Measurements from ENCODE around the gene IPO11. TPM values are rescaled to one million over a fixed set of nuclear protein-coding genes. Genes with fewer than 3 reads are reported as not detected.

The IPO11 gene
- total RNA-seq, 4 donors from 2014 or later: 20.4 to 44.6 (median 34.1) TPM

- no peaks in the 10 kb centered on the region for H3K27me3 ChIP-seq
- H3K9me3 ChIP-seq: no peaks in the 10 kb centered on the region
- peaks cover 0 to 50% (median 3%) of the 10 kb centered on the region in 3 donors for H3K36me3 ChIP-seq
- H3K4me3 ChIP-seq: no peak overlapping the region
- no peak overlapping the region for H3K27ac ChIP-seq
- 74 to 89% methylated on average over 1 of the region's 1 CpG for WGBS, 2 donors
- TF ChIP-seq POLR2A (IDR thresholded peaks at IDR 0.05) (no peak), EP300 (IDR thresholded peaks at IDR 0.05) (no peak)
- TF ChIP-seq, protein P1, sequence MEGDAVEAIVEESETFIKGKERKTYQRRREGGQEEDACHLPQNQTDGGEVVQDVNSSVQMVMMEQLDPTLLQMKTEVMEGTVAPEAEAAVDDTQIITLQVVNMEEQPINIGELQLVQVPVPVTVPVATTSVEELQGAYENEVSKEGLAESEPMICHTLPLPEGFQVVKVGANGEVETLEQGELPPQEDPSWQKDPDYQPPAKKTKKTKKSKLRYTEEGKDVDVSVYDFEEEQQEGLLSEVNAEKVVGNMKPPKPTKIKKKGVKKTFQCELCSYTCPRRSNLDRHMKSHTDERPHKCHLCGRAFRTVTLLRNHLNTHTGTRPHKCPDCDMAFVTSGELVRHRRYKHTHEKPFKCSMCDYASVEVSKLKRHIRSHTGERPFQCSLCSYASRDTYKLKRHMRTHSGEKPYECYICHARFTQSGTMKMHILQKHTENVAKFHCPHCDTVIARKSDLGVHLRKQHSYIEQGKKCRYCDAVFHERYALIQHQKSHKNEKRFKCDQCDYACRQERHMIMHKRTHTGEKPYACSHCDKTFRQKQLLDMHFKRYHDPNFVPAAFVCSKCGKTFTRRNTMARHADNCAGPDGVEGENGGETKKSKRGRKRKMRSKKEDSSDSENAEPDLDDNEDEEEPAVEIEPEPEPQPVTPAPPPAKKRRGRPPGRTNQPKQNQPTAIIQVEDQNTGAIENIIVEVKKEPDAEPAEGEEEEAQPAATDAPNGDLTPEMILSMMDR (IDR thresholded peaks at IDR 0.05): no peak
- H3K4me1 ChIP-seq: no peaks in the 10 kb centered on the region
- DNase-seq (ENCODE audit: low spot score in 2 of 2): no peak
Measured at GRCh38 chr5:62593331-62593730, 180.8 kb downstream of the IPO11 start.

GRCh38 chr5:62594364-62594984, 181.9 kb downstream of the IPO11 start:
- Histone ChIP-seq H3K9me3 (no peaks in the 10 kb centered on the region), H3K27ac (no peak overlapping the region), H3K36me3 (peaks cover 0 to 43% (median 3%) of the 10 kb centered on the region in 3 donors), H3K27me3 (no peaks in the 10 kb centered on the region), H3K4me3 (no peak overlapping the region), H3K4me1 (no peaks in the 10 kb centered on the region)
- TF ChIP-seq POLR2A (IDR thresholded peaks at IDR 0.05) (no peak), EP300 (IDR thresholded peaks at IDR 0.05) (no peak)
- TF ChIP-seq, protein P1 (IDR thresholded peaks at IDR 0.05): no peak
- DNase-seq (ENCODE audit: low spot score in 2 of 2): no peak
- WGBS, 2 donors: 86 to 94% methylated on average over 3 of the region's 3 CpGs

DNA sequence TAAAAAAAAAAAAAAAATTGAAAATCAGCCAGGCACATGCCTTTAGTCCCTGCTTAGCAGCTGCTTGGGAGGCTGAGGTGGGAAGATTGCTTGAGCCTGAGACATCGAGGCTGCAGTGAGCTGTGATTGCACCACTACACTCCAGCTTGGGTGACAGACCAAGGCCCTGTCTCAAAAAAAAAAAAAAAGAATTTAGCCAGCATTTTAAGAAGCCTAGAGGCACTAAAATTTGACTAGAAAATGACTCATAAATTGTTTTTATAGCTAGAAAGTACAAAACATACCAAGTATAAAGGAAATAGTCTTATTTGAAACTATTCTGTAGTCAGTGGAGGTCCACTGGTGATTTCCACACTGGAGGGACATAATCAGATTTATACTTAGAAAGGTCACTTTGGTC, 183.5 kb downstream of the IPO11 start:
- H3K36me3 ChIP-seq: peaks cover 0 to 37% (median 3%) of the 10 kb centered on the region in 3 donors

GRCh38 chr5:62596691-62597090, 184.1 kb downstream of the IPO11 start:
- Histone ChIP-seq H3K27me3 (no peaks in the 10 kb centered on the region), H3K9me3 (no peaks in the 10 kb centered on the region), H3K4me3 (no peak overlapping the region), H3K4me1 (no peaks in the 10 kb centered on the region), H3K27ac (no peak overlapping the region), H3K36me3 (peaks cover 0 to 33% (median 3%) of the 10 kb centered on the region in 3 donors)
- WGBS, 2 donors: 98 to 100% methylated on average over 1 of the region's 1 CpG
- DNase-seq (ENCODE audit: low spot score in 2 of 2): no peak
- TF ChIP-seq EP300 (IDR thresholded peaks at IDR 0.05): no peak
- no peak for TF ChIP-seq POLR2A (IDR thresholded peaks at IDR 0.05)
- TF ChIP-seq, protein P1 (IDR thresholded peaks at IDR 0.05): no peak

More for the DNA sequence above, 183.5 kb downstream of the IPO11 start:
- TF ChIP-seq EP300 (IDR thresholded peaks at IDR 0.05) (no peak), POLR2A (IDR thresholded peaks at IDR 0.05) (no peak)
- TF ChIP-seq, protein P1 (IDR thresholded peaks at IDR 0.05): no peak
- no peaks in the 10 kb centered on the region for H3K9me3 ChIP-seq
- H3K4me3 ChIP-seq: no peak overlapping the region
- WGBS, 2 donors: 89 to 90% methylated on average over 1 of the region's 1 CpG
- no peaks in the 10 kb centered on the region for H3K27me3 ChIP-seq
- DNase-seq (ENCODE audit: low spot score in 2 of 2): no peak
- no peak overlapping the region for H3K27ac ChIP-seq
- no peaks in the 10 kb centered on the region for H3K4me1 ChIP-seq

DNA sequence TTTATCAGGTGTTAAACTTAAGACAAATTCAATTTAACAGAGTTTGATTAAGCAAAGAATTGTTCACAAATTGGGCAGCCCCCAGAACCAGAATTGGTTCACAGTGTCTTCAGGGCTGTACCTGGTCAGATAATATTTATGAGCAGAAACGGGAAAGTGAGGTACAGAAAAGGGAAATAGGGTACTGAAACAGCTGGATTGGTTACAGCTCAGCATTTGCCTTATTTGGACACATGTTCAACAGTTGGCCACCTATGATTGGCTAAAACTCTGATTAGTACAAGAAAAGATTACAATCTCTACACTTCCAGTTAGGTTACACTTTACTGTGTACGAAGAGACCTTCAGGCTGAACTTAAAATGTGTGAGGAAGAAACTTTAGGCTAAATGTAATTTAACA, 184.8 kb downstream of the IPO11 start:
- 83 to 86% methylated on average over 2 of the region's 2 CpGs for WGBS, 2 donors
- Histone ChIP-seq H3K27ac (no peak overlapping the region), H3K9me3 (no peaks in the 10 kb centered on the region), H3K4me1 (no peaks in the 10 kb centered on the region), H3K4me3 (no peak overlapping the region), H3K36me3 (peaks cover 0 to 27% (median 0%) of the 10 kb centered on the region in 3 donors), H3K27me3 (no peaks in the 10 kb centered on the region)
- TF ChIP-seq POLR2A (IDR thresholded peaks at IDR 0.05) (no peak), EP300 (IDR thresholded peaks at IDR 0.05) (no peak)
- TF ChIP-seq, protein P1 (IDR thresholded peaks at IDR 0.05): no peak
- no peak for DNase-seq (ENCODE audit: low spot score in 2 of 2)
